ENCODE measurements around the gene CNRIP1.
"Not testable (repeated sequence)": the region's sequence is repeated elsewhere in the genome, so short reads cannot be mapped to it uniquely, and the experiment has no call there.

Gene CNRIP1, protein sequence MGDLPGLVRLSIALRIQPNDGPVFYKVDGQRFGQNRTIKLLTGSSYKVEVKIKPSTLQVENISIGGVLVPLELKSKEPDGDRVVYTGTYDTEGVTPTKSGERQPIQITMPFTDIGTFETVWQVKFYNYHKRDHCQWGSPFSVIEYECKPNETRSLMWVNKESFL

DNA sequence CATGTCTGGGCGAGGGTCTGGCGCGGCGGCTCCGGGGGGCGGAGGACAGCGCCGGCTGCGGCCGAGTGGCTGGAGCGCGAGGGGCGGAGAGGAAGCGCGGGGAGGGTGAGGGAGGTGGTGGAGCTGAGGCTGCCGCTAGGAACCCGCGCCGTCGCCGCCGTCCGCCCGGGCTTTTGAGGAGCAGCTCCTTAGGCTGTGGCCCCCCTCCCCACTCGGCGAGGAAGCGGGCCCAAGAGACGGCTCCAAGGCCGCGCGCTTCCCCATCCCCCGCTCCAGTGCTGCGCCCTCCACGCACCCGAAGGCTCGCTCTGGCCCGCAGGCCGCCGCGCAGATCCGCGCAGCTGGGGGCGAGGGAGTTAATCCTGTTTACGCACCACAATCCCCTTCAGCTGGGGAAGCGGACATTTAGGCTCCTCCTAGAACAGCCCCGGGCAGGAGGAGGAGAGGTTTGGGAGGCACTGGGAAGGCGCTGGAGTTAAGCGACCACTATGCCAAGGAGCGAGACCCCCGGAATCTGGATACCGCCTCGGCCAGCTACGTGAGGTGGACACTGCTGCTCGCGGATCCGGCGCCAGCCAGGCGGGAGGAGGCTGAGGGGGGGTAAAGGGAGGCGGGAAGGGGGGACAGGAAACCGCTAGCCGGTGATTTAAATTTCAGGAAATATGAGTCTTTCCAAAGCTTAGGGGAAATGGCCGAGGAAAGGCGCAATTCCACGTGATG is at the start of gene CNRIP1:
Gene CNRIP1, minus strand, starts transcription at position 552 of the 720 bp plus-strand sequence. Its CDS starts 549 bp downstream, at position 3.
- DNase-seq (ENCODE audit: low spot score), result peak; percentile 62

DNA sequence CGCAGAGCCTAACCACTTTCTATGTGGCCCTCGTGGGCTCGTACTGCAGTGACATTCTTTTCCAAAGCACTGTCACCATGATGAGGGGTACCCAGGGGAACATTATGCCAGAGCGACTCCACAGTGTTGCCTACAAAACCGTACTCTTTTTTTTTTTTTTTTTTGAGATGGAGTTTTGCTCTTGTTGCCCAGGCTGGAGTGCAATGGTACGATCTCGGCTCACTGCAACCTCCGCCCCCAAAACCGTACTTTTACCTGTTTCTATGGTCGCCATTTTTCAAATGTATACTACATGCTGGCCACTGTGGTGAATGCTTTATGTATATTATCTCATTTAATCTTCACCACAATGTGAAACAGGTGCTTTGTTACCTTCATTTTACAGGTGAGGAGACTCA is 49.6 kb upstream of the CNRIP1 start:
- no peak for DNase-seq (ENCODE audit: low spot score)

DNA sequence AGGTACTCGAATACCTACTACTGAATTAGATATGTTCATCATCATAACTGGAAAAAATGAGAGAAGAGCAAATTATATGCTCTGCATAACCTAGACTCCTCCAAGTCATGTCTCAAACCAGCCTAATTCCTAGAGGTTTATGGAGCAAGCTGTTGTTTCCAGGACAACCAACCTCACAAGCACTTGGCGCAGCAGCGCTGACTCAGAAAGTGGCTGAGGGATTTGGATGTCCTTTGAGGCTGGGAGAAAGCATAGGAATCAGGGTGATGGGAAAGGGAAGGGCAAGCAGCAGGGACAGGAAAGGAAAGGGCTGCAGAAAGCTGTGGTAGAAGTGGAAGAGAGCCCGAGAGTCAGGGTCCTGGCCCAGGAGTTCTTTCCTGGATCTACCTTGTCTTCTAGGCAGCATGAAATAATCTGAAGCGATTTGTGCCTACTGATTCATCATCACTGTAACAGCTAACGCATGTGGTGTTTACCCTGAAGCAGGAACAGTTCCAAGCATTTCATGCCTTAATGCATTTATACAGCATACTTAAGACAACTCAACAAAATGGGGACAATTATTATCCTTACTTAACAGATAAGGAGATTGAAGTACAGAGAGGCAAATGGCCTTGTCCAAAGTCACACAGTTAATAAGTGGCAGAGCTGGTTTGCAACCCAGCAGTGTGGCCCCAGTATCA is 49.0 kb upstream of the CNRIP1 start:
- peak; percentile 73 for DNase-seq (ENCODE audit: low spot score)

DNA sequence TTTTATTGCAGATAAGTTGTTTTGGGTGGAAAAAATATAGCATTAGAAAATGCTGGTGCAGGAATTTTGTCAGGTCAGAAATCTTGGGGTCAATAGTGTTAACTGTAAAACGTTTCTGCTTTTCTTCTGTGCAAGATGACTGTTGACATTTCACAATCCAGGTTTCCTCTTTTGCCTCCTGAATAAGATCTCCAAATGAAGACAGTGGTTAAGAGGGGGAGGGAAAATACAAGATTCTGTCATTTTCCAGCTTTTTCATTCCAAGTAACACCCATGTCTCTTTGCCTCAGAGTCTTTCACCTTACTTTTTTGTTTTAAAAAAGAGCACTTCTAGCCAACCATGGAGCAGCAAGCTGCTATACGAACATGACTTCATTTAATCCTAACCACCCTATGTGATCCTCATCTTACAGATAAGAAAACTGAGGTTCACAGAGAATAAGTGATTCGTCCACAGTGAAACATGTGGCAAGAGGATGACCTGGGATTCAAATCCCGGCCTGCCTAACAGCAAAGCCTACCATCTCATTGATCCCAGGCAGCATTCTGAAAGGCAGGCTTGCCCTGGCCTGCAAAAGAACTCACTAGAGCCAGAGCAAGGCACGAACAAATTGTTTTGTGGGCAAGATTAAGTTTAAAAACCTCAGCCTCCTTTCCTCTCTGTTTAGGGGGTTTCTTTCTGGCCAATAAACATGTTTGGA is 48.4 kb upstream of the CNRIP1 start:
- no peak for DNase-seq (ENCODE audit: low spot score)

DNA sequence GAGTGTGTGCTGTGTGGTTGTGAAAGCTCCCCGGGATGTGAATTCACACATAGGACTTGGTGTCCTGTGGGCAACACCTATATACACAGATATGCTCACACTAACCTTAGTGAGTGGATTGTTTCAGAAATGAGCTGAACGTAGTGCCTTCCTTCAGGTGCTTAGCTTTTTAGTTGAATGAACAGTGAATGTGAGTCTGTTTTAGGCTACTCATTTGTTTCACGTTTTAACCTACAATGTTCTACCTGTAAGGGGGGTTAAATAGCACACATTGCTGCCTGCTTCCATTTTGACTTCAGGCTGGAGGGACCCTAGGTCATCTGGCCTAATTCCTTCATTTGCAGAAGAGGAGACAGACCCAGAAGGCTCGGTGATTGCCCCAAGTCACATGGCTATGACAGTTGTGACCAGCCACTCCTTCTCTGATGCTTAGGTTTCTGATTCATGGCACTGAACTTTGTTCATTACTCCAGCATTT is 46.4 kb upstream of the CNRIP1 start:
- DNase-seq (ENCODE audit: low spot score), result no peak

DNA sequence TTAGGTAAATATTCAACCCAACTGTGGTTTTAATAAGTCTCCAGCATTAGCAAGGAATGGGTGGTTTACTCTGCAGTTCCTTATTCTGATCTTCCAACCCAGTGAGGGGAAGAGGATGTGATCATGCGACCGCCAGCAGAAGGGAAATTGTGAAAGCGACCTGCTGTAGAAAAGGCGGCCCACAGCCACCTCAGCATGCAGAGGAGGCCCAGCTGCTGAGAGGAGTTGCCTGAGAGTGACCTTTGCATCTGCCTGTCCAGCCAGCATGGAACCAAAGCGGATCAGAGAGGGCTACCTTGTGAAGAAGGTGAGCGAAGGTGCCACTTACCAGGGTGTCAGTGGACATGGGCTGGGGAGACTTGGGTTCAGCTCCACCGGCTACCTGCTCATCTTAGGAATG is 45.3 kb upstream of the CNRIP1 start, which contains the start of gene PLEK:
Gene PLEK, plus strand, starts transcription at position 196 of the 400 bp plus-strand sequence. Its CDS starts 70 bp downstream, at position 266.
- peak; percentile 30 for DNase-seq (ENCODE audit: low spot score)

DNA sequence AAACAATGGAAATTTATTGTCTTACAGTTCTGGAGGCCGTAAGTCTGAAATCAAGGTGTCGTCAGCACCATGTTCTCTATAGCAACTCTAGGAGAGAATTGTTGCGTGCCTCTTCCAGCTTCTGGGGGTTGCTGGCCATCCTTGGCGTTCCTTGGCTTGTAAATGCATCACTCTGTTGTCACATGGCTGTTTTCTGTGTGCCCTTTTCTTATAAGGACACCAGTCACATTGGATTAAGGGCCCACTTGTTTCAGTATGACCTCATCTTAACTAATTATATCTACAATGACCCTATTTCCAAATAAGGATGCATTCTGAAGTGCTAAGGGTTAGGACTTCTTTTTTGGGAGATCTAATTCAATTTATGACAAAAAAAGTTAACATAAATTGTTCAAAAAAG is 44.0 kb upstream of the CNRIP1 start:
- DNase-seq (ENCODE audit: low spot score), result no peak

DNA sequence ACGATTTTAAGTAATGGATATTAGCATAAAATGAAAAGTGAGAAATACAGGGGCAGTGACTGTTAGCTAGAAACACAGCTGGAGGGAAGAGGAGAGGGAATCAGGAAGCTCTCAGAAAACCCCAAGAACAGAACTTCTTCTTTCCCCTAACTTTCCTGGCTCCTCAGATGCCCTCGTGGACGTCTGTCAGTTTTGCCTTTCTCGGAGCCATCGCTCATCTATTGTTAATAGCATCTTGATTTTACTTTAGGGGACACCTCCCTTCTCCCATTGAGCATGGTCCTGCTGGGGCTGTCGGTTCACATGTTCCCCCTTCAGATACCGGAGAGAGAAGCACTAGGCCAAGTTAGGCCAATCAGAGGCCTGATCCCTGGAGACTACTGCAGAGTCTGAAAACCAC is 43.0 kb upstream of the CNRIP1 start:
- no peak for DNase-seq (ENCODE audit: low spot score)

DNA sequence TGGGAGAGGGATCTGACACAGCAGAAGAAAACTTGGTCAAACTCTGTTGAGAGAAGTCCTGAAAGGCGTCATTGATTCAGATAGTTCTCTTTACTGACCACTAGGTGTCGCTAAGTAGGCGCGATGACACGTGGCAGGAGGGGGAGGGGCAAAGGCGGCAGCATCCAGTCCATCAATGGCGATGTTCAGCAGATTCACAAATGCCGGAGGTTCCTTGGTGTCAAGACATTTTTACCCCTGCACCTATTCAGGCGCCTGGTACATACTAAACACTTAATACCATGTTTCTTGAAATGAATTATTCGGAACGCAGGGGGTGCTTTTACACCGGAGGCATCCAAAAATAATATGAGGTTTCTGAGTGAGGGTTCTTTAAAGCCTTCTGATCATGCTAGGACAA is 42.3 kb upstream of the CNRIP1 start:
- DNase-seq (ENCODE audit: low spot score), result peak; percentile 65

DNA sequence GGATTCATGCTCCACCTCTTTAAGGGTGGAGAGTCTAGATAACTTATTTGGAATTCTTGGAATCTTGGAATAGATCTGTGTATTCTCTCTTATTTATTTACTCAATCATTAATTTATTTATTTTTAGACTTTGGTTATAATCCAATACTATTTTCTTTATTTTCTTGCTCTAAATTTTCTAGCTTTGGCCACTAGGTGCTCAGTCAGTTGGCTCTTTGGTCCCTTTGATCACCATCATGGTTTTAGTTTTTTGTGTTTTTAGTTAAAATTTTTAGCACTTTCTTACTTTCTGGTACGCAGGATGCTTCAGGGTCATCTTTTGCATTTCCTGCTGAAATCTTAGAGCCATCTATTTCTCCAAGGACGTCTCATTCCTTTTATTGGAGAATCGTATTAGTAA is 40.1 kb upstream of the CNRIP1 start:
- DNase-seq (ENCODE audit: low spot score), result no peak

DNA sequence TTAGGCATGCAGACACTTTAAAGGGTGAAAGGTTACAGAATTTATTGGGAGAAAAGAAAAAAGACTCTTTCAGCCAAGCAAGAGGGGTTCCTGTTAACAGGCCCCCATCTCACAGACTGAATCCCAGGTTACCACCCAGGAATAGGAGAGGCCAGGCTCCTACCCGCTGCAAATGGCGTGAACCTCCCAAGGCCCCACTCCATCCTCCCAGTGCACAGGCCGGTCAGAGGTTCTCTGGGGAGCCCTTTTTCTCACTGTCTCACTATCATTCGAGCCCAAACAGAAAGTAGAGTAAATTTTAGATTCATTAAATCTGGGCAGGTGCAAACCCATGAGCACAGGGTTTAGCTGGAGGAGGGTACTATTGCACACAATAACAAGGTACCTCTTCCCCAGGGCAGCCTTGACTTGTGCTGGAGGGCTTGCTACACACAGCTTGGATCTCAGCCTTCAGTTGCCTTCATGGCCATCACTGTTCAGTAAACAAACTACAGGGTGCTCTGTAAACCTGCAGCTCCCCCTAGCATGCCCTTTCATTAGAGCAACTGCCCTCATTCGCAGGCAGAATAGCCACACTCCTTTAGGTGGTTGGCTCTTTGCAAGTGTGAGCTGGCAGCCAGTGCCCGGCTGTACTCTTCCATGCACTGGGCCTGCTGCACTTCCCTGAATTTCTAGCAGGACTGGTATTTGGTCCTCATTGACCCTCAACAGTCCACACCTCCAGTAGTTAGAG is 38.0 kb upstream of the CNRIP1 start:
- DNase-seq (ENCODE audit: low spot score), result peak; percentile 42

DNA sequence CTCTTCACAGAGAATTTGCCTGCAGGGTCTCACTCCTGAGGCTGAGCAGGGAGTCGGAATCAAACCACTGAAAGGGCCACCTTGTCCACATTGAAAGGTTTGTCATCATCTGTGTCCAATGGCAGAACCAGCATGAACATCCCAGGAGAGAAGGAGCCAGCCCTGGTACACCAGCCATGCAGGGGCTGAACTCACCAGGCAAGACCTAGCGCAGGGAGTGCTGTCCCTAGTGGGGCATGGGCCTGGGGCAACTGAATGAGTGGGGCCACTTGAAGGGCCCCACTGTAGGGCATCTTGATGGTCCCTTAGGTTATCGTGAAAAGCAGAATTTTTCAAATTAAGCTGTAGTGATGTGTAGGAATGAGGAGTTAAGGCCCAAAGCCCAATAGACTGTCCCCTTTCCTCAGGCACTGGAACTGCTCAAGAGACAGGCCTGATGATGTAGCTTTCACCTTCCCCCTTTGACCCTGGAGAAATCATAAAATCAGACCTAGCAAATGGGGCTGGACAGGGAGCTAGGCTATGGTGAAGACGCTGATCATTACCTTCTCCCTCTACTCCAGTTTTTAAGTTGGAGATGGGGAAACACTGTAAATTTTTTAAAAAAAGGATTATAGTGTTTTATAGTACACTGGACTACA is 37.0 kb upstream of the CNRIP1 start:
- DNase-seq (ENCODE audit: low spot score), result no peak

DNA sequence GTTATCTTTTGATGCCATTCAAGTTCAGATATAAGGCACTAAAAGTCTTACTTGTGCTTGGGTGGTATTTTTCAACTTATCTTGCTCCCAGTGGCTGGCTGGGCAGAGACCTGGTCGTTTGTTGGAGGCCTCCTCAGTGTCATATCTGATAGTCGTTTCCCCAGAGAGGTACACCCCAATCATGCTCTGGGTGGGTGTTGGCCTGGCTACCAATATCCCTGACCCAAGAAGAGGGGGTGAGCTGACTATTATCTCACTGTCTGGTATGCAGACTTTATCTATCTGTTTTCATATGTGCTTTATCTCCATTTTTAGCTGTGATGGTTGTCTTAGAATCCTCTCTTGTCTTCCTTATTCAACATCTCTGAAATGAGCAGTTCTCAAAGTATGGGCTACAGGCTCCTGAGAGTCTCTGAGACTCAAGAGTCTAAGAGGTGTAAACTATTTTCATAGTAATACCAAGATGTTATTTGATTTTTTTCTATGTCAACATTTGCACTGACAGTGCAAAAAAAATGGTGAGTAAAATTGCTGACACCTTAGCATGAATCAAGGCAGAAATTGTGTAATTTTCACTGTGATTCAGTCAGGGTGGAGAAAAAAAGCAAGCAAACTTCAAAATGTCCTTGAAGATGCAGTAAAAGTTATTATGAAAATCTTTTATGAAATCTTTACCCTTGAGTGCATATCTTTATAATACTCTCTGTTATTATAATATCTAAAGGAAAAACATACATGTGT is 33.1 kb upstream of the CNRIP1 start:
- no peak for DNase-seq (ENCODE audit: low spot score)

DNA sequence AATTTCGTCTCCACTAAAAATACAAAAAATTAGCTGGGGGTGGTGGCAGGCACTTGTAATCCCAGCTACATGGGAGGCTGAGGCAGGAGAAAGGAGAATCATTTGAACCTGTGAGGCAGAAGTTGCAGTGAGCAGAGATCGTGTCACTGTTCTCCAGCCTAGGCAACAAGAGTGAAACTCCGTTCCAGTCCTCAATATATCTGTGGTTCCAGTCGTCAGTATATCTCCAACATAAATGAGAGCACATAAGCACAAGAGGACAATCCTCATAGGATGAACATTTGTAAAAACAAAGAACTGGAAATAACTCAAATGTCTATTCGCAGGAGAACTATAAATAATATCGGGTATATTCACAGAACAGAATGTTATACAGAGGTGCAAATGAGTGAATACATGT is 32.2 kb upstream of the CNRIP1 start:
- DNase-seq (ENCODE audit: low spot score), result no peak

DNA sequence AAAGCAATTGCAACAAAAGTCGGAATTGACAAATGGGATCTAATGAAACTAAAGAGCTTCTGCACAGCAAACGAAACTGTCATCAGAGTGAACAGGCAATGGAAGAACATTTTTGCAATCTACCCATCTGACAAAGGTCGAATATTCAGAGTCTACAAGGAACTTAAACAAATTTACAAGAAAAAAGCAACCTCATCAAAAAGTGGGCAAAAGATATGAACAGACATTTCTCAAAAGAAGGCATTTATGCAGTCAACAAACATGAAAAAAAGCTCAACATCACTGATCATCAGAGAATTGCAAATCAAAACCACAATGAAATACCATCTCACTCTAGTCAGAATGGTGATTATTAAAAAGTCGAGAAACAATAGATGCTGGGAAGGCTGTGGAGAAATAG is 29.3 kb upstream of the CNRIP1 start:
- DNase-seq (ENCODE audit: low spot score), result not testable (repeated sequence)

DNA sequence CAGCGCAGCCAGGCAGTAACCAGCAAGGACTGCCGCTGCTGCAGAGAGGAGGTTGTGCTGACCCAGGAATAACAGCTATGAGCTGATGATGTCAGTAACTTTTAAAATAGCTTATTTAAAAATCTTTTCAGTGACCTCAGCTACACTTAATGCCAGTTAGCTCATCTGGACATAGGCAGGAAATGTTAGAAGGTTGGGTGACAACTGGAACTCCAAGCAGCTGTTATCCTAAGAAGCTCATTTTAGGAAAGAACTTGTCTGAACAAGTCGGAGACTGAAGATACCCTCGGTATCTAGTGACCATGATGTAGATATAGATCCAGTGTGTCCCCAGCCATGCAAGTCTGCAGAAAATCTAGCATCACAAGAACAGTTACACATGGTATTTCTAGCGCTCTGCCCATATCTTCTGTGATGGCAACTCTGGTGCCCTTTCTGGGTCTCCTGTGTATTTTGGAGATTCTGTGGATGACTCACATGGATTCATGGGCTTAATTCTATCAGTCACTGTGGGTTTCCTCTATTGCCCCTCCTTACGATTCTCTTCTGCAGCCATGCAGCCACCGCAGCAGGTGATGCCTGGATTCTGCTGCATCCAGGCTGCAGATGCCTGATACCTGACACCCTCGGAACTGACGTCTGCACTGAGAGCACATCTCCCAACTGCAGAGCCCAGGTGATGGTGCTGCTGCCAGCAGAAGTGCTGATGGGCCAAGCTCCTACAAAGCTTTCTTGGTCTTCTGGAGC is 25.6 kb upstream of the CNRIP1 start:
- DNase-seq (ENCODE audit: low spot score), result no peak

DNA sequence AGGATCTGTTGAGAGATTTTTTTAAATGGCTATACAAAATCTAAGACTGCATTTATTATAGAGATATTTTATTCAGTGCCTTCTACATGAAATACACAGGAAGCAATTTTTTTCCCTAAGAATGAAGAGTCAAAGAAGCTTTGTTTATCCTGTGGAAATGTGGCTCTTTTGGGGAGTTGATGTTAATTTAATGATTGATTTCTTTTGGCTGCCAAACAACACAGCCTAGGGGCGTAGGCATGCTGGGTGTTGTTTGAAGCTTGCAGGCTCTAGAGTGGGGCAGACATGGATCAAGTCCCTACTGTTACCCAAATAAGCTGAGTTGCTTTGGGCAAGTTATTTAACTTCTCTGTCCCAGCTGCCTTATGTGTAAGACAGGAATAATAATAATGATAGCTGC is 24.3 kb upstream of the CNRIP1 start:
- no peak for DNase-seq (ENCODE audit: low spot score)

DNA sequence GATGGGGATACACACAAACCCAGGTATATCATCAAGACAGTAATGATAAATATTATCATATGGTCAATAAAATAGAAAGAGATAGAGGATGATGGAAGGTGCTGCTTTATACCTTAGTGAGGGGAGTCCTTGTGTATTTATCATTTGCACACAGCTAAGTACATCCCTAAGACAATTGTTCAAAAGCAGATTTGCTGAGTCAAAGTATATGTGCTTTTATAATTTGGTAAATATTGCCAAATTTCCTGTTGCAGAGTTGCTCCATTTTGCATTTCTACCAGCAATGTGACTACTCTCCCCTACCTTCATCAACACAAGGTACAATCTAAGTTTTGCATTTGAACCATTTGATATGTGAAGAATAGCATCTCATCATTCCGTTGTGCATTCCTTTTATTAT is 22.7 kb upstream of the CNRIP1 start:
- no peak for DNase-seq (ENCODE audit: low spot score)

DNA sequence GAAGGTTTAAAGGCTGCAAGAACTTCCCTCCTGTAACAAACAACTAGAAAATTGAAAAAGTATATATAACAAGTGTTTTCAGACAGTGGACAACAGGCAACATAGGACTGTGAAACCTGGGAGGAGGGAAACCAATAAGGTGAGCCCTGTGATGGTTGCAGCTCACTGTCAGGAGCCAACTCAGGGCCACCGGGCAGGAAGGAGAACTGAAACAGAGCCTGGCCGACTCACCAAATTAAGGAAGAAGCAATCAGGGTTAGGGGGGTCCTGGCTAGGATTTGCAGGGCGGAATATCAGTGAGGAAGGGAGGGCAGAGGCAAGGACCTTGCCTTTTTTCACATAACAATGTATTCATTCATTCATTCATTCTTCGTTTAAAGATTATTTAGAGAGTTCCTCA is 21.8 kb upstream of the CNRIP1 start:
- DNase-seq (ENCODE audit: low spot score), result no peak

DNA sequence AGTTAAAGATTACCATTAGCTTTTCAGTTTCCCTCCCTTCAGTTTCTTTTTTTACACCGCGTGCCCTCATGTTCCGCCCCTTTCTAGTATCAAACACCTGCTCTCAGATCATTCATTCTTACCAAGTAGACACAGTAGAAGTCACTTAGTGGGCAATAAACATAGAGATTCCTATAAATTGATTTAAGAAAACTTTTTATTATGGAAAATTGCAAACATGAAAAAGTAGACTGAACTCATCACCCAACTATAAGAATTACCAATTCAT is 21.2 kb upstream of the CNRIP1 start:
- no peak for DNase-seq (ENCODE audit: low spot score)

Data from kidney tubule cell (primary cell).